ENCODE measurements around the gene LIMS2. TPM values are rescaled to one million over a fixed set of nuclear protein-coding genes. Genes with fewer than 3 reads are reported as not detected.

Gene LIMS2
- total RNA-seq, 4 donors from 2014 or later, result 5.3 to 15.5 (median 9.9) TPM

DNA sequence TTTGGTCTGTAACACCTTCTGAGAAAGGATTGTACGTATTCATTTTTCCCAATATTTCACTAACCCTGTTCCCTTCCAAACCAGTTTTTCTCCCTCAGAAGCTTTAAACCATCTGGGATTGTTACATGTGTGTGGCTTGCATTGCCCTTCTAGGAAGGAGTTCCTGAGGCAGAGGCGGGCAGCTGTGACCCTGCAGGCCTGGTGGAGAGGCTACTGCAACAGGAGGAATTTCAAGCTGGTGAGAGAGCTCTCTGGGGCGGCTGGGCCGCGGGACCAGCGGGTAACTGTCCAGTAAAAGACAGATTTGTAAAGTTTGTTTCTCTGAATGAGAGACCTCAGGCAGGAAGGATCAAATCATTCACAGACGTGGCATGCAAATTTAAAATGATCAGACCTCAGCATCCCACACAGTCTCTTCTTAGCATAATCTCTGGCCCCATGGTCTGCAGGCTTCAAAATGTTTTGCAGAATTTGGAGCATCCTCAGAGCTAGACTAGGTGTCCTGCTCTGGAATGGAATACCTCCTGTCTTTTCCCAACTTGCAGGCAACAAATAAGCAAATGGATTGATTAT, 69.6 kb downstream of the LIMS2 start:
- ATAC-seq (no peak), DNase-seq (no peak)
- Histone ChIP-seq H3K9me3 (no peaks in the 10 kb centered on the region), H3K36me3 (no peaks in the 10 kb centered on the region), H3K4me3 (no peak overlapping the region), H3K27me3 (no peaks in the 10 kb centered on the region), H3K27ac (no peak overlapping the region), H3K4me1 (no peaks in the 10 kb centered on the region)
- in situ Hi-C loops (cut with MboI; ENCODE audit: low sequenced_read_pairs in 4 of 4) (no loop called here), intact Hi-C loops (cut with DNase I; ENCODE audit: low total_unique reads) (no loop called here)
- no peak for TF ChIP-seq POLR2A (IDR thresholded peaks at IDR 0.05)
- TF ChIP-seq, protein P1, sequence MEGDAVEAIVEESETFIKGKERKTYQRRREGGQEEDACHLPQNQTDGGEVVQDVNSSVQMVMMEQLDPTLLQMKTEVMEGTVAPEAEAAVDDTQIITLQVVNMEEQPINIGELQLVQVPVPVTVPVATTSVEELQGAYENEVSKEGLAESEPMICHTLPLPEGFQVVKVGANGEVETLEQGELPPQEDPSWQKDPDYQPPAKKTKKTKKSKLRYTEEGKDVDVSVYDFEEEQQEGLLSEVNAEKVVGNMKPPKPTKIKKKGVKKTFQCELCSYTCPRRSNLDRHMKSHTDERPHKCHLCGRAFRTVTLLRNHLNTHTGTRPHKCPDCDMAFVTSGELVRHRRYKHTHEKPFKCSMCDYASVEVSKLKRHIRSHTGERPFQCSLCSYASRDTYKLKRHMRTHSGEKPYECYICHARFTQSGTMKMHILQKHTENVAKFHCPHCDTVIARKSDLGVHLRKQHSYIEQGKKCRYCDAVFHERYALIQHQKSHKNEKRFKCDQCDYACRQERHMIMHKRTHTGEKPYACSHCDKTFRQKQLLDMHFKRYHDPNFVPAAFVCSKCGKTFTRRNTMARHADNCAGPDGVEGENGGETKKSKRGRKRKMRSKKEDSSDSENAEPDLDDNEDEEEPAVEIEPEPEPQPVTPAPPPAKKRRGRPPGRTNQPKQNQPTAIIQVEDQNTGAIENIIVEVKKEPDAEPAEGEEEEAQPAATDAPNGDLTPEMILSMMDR (IDR thresholded peaks at IDR 0.05 in 4 of 5, conservative IDR thresholded peaks at IDR 0.05 in 1 of 5), result no peak

DNA sequence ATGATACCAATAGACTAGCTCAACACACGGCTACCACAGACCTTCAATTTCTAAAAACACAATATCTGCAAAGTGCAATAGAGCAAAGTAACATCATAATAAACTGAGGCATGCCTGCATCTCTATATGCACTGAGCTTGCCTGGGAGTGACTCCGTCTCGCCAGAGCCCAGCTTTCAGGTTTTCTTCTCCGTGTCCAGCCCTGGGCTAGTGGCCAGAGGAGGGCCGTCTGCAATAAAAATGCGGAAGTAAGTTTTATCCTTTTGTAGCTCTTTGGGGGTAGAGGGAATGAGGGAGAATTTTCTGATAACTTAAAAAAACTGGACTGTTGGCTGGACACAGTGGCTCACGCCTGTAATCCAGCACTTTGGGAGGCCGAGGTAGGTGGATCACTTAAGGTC, 70.3 kb downstream of the LIMS2 start:
- Histone ChIP-seq H3K27me3 (no peaks in the 10 kb centered on the region), H3K4me1 (no peaks in the 10 kb centered on the region), H3K27ac (no peak overlapping the region), H3K4me3 (no peak overlapping the region), H3K36me3 (no peaks in the 10 kb centered on the region), H3K9me3 (no peaks in the 10 kb centered on the region)
- DNase-seq (no peak), ATAC-seq (no peak)
- intact Hi-C loops (cut with DNase I; ENCODE audit: low total_unique reads) (no loop called here), in situ Hi-C loops (cut with MboI; ENCODE audit: low sequenced_read_pairs in 4 of 4) (no loop called here)
- TF ChIP-seq, protein P1 (IDR thresholded peaks at IDR 0.05 in 4 of 5, conservative IDR thresholded peaks at IDR 0.05 in 1 of 5), result no peak
- TF ChIP-seq POLR2A (IDR thresholded peaks at IDR 0.05), result no peak

DNA sequence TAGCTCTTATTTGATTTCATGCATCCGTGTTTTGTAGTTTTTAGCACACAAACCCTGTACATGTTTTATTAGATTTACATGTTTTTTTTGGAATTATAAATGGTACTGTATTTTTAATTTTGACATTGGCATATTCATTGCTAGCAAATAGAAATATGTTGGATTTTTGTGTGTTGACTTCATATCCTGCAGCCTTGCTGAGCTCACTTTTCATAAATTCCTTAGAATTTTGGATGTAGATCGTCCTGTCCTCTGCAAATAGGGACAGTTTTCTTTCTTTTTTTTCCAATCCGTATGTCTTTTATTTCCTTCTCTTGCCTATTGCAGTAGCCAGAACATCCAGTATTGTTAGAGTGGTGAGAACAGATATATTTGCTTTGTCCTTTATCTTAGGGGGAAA, 76.1 kb downstream of the LIMS2 start:
- in situ Hi-C loops (cut with MboI; ENCODE audit: low sequenced_read_pairs in 4 of 4), result no loop called here
- intact Hi-C loops (cut with DNase I; ENCODE audit: low total_unique reads), result no loop called here
- no peak overlapping the region for H3K4me3 ChIP-seq
- no peaks in the 10 kb centered on the region for H3K4me1 ChIP-seq
- no peak for DNase-seq
- H3K27ac ChIP-seq, result no peak overlapping the region
- no peak for TF ChIP-seq POLR2A (IDR thresholded peaks at IDR 0.05)
- TF ChIP-seq, protein P1 (IDR thresholded peaks at IDR 0.05 in 4 of 5, conservative IDR thresholded peaks at IDR 0.05 in 1 of 5), result no peak
- no peaks in the 10 kb centered on the region for H3K27me3 ChIP-seq
- ATAC-seq, result no peak
- H3K9me3 ChIP-seq, result no peaks in the 10 kb centered on the region
- H3K36me3 ChIP-seq, result no peaks in the 10 kb centered on the region

DNA sequence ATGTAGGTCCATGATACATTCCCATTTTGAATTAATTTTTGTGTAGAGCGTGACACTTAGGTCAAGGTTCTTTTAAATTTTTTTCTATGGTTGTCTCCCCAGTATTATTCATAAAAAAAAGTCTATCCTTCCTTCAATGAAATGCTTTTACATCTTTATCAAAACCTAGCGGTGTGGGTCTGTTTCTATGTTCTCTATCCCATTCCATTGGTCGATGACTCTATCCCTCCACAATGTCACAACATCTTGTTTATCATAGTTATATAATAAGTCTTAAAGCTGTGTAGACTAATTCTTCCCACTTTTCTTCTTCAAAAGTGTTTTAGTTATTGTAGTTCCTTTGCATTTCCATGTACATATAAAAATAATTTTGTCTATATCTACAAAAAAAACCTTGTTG, 76.6 kb downstream of the LIMS2 start:
- in situ Hi-C loops (cut with MboI; ENCODE audit: low sequenced_read_pairs in 4 of 4) (no loop called here), intact Hi-C loops (cut with DNase I; ENCODE audit: low total_unique reads) (no loop called here)
- Histone ChIP-seq H3K27me3 (no peaks in the 10 kb centered on the region), H3K27ac (no peak overlapping the region), H3K36me3 (no peaks in the 10 kb centered on the region), H3K4me1 (no peaks in the 10 kb centered on the region), H3K9me3 (no peaks in the 10 kb centered on the region), H3K4me3 (no peak overlapping the region)
- ATAC-seq (no peak), DNase-seq (no peak)
- TF ChIP-seq POLR2A (IDR thresholded peaks at IDR 0.05), result no peak
- TF ChIP-seq, protein P1 (IDR thresholded peaks at IDR 0.05 in 4 of 5, conservative IDR thresholded peaks at IDR 0.05 in 1 of 5), result no peak

DNA sequence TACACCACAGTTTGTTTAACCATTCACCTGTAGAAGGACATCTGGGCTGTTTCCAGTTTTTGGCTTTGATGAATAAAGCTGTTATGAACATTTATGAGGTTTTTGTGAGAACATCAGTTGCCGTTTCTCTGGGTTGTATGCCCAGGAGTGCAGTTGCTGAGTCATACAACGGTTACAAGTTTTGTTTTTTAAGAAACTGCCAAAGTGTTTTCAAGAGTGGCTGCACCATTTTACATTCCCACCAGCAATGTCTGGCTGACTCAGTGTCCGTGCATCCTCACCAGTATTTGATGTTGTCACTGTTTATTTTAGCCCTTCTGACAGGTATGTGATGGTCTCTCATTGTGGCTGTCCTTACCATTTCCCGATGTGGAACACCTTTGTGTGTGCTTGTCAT, 77.3 kb downstream of the LIMS2 start:
- intact Hi-C loops (cut with DNase I; ENCODE audit: low total_unique reads), result no loop called here
- Histone ChIP-seq H3K27ac (no peak overlapping the region), H3K4me1 (no peaks in the 10 kb centered on the region), H3K4me3 (no peak overlapping the region), H3K36me3 (no peaks in the 10 kb centered on the region), H3K9me3 (no peaks in the 10 kb centered on the region), H3K27me3 (no peaks in the 10 kb centered on the region)
- no peak for DNase-seq
- no peak for ATAC-seq
- TF ChIP-seq, protein P1 (IDR thresholded peaks at IDR 0.05 in 4 of 5, conservative IDR thresholded peaks at IDR 0.05 in 1 of 5), result no peak
- TF ChIP-seq POLR2A (IDR thresholded peaks at IDR 0.05), result no peak
- in situ Hi-C loops (cut with MboI; ENCODE audit: low sequenced_read_pairs in 4 of 4), result no loop called here

All from gastrocnemius medialis (tissue), 4 donors.